Neural progenitor cell (in vitro differentiated cells): ENCODE data around the gene RCVRN. TPM values are rescaled to one million over a fixed set of nuclear protein-coding genes. Genes with fewer than 3 reads are reported as not detected.

Experiments used
- DNase-seq: peaks from one replicate; pipeline ENCODE4 v3.0.0-alpha.2; 2016; ENCODE audit warnings: low spot score
- H2AFZ ChIP-seq: fragments of 200-600 bp; sonication (generic); replicated peaks from 2 replicates; pipeline ENCODE4 v1.6.1; 2016; ENCODE audit warnings: antibody characterized with exemption
- H3F3A ChIP-seq: fragments of 200-600 bp; sonication (generic); 2 replicates; pipeline ENCODE4 v1.6.1; 2016; ENCODE audit warnings: antibody characterized with exemption, low read depth
- H3K27ac ChIP-seq: fragments of 200-600 bp; sonication (generic); 2 replicates; pipeline ENCODE4 v1.5.1; 2016; ENCODE audit warnings: mild to moderate bottlenecking
- H3K27me3 ChIP-seq: fragments of 200-600 bp; sonication (generic); 2 replicates; pipeline ENCODE4 v1.6.1; 2016; ENCODE audit warnings: mild to moderate bottlenecking, moderate library complexity
- H3K36me3 ChIP-seq: fragments of 200-600 bp; sonication (generic); 2 replicates; pipeline ENCODE4 v1.5.1; 2016
- H3K4me1 ChIP-seq: fragments of 200-600 bp; sonication (generic); 2 replicates; pipeline ENCODE4 v1.6.1; 2016; ENCODE audit warnings: mixed run types
- H3K4me2 ChIP-seq: fragments of 200-600 bp; sonication (generic); 2 replicates; pipeline ENCODE4 v1.6.1; 2016
- H3K4me3 ChIP-seq: fragments of 200-600 bp; sonication (generic); 2 replicates; pipeline ENCODE4 v1.5.1; 2016
- H3K79me2 ChIP-seq: fragments of 200-600 bp; sonication (generic); 2 replicates; pipeline ENCODE4 v1.6.1; 2016; ENCODE audit warnings: low read depth
- H3K9ac ChIP-seq: fragments of 200-600 bp; sonication (generic); 2 replicates; pipeline ENCODE4 v1.6.1; 2016
- H3K9me3 ChIP-seq: fragments of 200-600 bp; sonication (generic); 2 replicates; pipeline ENCODE4 v1.5.1; 2016; ENCODE audit warnings: low read depth
- H4K20me1 ChIP-seq: fragments of 200-600 bp; sonication (generic); 2 replicates; pipeline ENCODE4 v1.6.1; 2016; ENCODE audit warnings: low read depth
- H3K27ac Mint-ChIP-seq: 3 replicates; pipeline ENCODE4 v1.8.0; 2021; ENCODE audit warnings: mixed read lengths
- H3K27me3 Mint-ChIP-seq: 2 replicates; pipeline ENCODE4 v1.8.0; 2022; ENCODE audit warnings: low read depth, mild to moderate bottlenecking, inconsistent platforms, moderate library complexity, mixed read lengths; ENCODE audit not compliant: insufficient read depth
- H3K36me3 Mint-ChIP-seq: 3 replicates; pipeline ENCODE4 v1.8.0; 2021; ENCODE audit warnings: mixed read lengths
- H3K4me1 Mint-ChIP-seq: 3 replicates; pipeline ENCODE4 v1.8.0; 2021; ENCODE audit warnings: mixed read lengths
- H3K4me3 Mint-ChIP-seq: 3 replicates; pipeline ENCODE4 v1.8.0; 2021; ENCODE audit warnings: mild to moderate bottlenecking, moderate library complexity, mixed read lengths
- H3K9me3 Mint-ChIP-seq: 3 replicates; pipeline ENCODE4 v1.8.0; 2020; ENCODE audit warnings: mixed read lengths
- CTCF ChIP-seq: fragments of 200-600 bp; sonication (generic); IDR thresholded peaks from 2 replicates; pipeline ENCODE4 v1.5.1; 2017; ENCODE audit warnings: antibody characterized with exemption, mild to moderate bottlenecking
- EZH2 ChIP-seq: fragments of 200-600 bp; sonication (generic); IDR thresholded peaks from 2 replicates; pipeline ENCODE4 v1.6.1; 2017; ENCODE audit warnings: antibody characterized with exemption, mild to moderate bottlenecking, moderate library complexity
- EZH2phosphoT487 ChIP-seq: fragments of 200-600 bp; sonication (generic); IDR thresholded peaks from 2 replicates; pipeline ENCODE4 v1.6.1; 2017; ENCODE audit warnings: antibody characterized with exemption
- total RNA-seq: library from RNA; depleted of rRNA; stranded (reverse); fragments of >200 nt; gene quantifications from 2 replicates; pipeline ENCODE4 v1.2.3, GENCODE V29; 2015; ENCODE audit warnings: low replicate concordance

RCVRN gene
- total RNA-seq, 1 donor from 2014 or later, result not detected

DNA sequence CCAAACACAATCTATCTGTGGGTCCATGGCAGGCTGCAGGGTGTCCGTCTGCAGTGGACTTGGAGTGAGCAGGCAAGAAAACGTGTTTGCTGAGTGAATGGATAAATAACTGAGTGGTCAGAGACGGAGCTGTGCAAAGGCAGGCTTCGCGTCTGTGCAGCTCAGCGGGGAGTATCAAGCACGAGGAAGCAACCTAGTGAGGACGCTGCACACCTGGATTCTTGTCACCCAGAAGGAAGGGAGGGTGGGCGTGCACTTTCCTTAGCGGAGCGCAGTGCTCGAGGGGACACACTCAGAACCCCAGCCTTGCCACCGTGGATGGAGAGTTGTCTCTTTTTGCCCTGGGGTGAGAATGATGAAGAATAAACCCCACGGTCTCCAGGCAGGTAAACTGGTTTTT lies 1.5 kb upstream of the RCVRN start:
- Histone ChIP-seq H4K20me1 (no peaks in the 10 kb centered on the region), H3K36me3 (no peaks in the 10 kb centered on the region), H3K27me3 (no peaks in the 10 kb centered on the region), H3F3A (no peaks in the 10 kb centered on the region), H2AFZ (no peak overlapping the region), H3K9ac (no peak overlapping the region), H3K4me3 (no peak overlapping the region), H3K4me1 (peaks cover 24% of the 10 kb centered on the region), H3K27ac (no peak overlapping the region), H3K79me2 (no peaks in the 10 kb centered on the region), H3K9me3 (no peaks in the 10 kb centered on the region), H3K4me2 (no peak overlapping the region)
- H3K36me3 Mint-ChIP-seq, result peaks cover 3% of the 10 kb centered on the region
- H3K27ac Mint-ChIP-seq, result no peak overlapping the region
- no peak overlapping the region for H3K4me3 Mint-ChIP-seq
- H3K27me3 Mint-ChIP-seq, result peaks cover 12% of the 10 kb centered on the region
- TF ChIP-seq EZH2 (no peak), CTCF (no peak), EZH2phosphoT487 (no peak)
- H3K9me3 Mint-ChIP-seq, result peaks cover 9% of the 10 kb centered on the region
- peaks cover 35% of the 10 kb centered on the region for H3K4me1 Mint-ChIP-seq
- no peak for DNase-seq

GRCh38 chr17:9905902-9906301 lies 831 bp upstream of the RCVRN start:
- Histone ChIP-seq H3K4me1 (peaks cover 27% of the 10 kb centered on the region), H3K4me3 (no peak overlapping the region), H3K27ac (no peak overlapping the region), H3K9me3 (no peaks in the 10 kb centered on the region), H3F3A (no peaks in the 10 kb centered on the region), H3K9ac (no peak overlapping the region), H2AFZ (no peak overlapping the region), H3K4me2 (no peak overlapping the region), H3K79me2 (no peaks in the 10 kb centered on the region), H3K36me3 (no peaks in the 10 kb centered on the region), H3K27me3 (no peaks in the 10 kb centered on the region), H4K20me1 (no peaks in the 10 kb centered on the region)
- peak; percentile 66 for DNase-seq
- Mint-ChIP-seq H3K27me3 (peaks cover 12% of the 10 kb centered on the region), H3K4me1 (peaks cover 40% of the 10 kb centered on the region), H3K4me3 (no peak overlapping the region), H3K9me3 (peaks cover 9% of the 10 kb centered on the region), H3K27ac (no peak overlapping the region), H3K36me3 (peaks cover 3% of the 10 kb centered on the region)
- peak; percentile 77 for TF ChIP-seq CTCF
- TF ChIP-seq EZH2phosphoT487, result no peak

DNA sequence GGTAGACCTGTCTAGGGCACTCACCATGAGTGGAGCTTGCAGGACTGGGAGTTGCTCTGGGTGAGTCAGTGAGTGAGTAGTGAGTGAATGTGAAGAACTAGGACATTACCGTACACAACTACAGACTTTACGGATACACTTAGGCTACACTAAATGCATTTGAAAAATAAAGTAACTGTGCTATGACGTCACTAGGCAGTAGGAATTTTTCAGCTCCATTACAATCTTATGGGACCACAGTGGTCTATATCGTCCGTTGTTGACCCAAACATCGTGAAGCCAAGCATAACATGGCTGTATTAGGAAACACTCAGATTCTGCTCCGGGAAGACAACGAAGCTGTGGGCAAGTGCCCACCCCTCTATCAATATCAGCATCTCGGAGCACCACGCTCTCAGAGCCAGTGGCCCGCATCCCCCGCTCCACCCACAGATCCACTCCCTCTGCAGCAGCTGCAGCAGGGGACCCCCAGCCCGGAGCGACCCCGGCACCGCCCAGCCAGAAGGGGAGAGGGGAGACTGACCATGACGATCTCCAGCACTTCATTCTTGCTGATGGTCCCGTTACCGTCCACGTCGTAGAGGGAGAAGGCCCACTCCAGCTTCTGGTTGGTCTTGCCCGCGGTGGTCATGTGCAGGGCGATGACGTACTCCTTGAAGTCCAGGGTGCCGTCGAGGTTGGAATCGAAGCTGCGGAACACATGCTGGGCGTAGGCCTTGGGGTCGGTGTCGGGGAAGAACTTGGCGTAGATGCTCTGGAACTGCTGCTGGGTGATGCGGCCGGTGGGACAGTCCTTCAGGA lies 594 bp downstream of the RCVRN start:
- Histone ChIP-seq H3K9ac (no peak overlapping the region), H3K4me3 (no peak overlapping the region), H3K27me3 (no peaks in the 10 kb centered on the region), H2AFZ (no peak overlapping the region), H3F3A (no peaks in the 10 kb centered on the region), H3K9me3 (no peaks in the 10 kb centered on the region), H3K4me1 (peaks cover 35% of the 10 kb centered on the region), H3K27ac (no peak overlapping the region), H3K79me2 (no peaks in the 10 kb centered on the region), H4K20me1 (no peaks in the 10 kb centered on the region), H3K4me2 (no peak overlapping the region), H3K36me3 (no peaks in the 10 kb centered on the region)
- H3K27me3 Mint-ChIP-seq, result peaks cover 8% of the 10 kb centered on the region
- no peak for DNase-seq
- H3K4me1 Mint-ChIP-seq, result peaks cover 51% of the 10 kb centered on the region
- H3K9me3 Mint-ChIP-seq, result peaks cover 6% of the 10 kb centered on the region
- H3K36me3 Mint-ChIP-seq, result peaks cover 1% of the 10 kb centered on the region
- H3K4me3 Mint-ChIP-seq, result no peak overlapping the region
- no peak overlapping the region for H3K27ac Mint-ChIP-seq
- no peak for TF ChIP-seq EZH2phosphoT487
- TF ChIP-seq CTCF, result no peak
- TF ChIP-seq EZH2, result no peak
